ENCODE measurements around the gene PYURF. TPM values are rescaled to one million over a fixed set of nuclear protein-coding genes. Genes with fewer than 3 reads are reported as not detected.
"Not testable (repeated sequence)": the region's sequence is repeated elsewhere in the genome, so short reads cannot be mapped to it uniquely, and the experiment has no call there.

Gene PYURF
- total and polyA plus RNA-seq, 10 of the 15 experiments (the other 5 are each of a cell fraction or from before 2014, with no cell fraction given) = 16.7 to 181 (median 79.6) TPM

DNA sequence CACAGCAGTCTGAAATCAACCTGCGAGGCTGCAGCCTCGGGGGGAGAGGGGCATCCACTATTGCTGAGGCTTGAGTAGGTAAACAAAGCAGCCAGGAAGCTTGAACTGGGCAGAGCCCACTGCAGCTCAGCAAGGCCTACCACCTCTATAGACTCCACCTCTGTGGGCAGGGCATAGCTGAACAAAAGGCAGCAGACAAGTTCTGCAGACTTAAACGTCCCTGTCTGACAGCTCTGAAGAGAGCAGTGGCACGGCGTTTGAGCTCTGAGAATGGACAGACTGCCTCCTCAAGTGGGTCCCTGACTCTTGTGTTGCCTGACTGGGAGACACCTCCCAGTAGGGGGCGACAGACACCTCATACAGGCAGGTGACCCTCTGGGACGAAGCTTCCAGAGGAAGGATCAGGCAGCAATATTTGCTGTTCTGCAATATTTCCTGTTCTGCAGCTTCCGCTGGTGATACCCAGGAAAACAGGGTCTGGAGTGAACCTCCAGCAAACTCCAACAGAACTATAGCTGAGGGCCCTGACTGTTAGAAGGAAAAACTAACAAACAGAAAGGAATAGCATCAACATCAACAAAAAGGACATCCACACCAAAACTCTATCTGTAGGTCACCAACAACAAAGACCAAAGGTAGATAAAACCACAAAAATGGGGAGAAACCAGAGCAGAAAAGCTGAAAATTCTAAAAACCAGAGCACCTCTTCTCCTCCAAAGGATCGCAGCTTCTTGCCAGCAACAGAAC is 15.9 kb upstream of the PYURF start:
- H3K4me2 ChIP-seq (ENCODE audit: control insufficient read depth, insufficient read depth); POLR2A ChIA-PET; DNase-seq (ENCODE audit: low read depth, low spot score); H3K9ac ChIP-seq (ENCODE audit: control insufficient read depth, insufficient read depth, low read length); H3K4me1 ChIP-seq (ENCODE audit: control insufficient read depth, insufficient read depth, low read length); H3K79me2 ChIP-seq (ENCODE audit: control insufficient read depth, insufficient read depth, low read length); H3K4me3 ChIP-seq; H3K27ac ChIP-seq (ENCODE audit: control insufficient read depth, insufficient read depth); H3K36me3 ChIP-seq (ENCODE audit: control insufficient read depth in 2 of 2, insufficient read depth in 2 of 2, low read length in 1 of 2); BruUV-seq (replicated peaks); H4K20me1 ChIP-seq (ENCODE audit: control insufficient read depth, insufficient read depth); H3K27me3 ChIP-seq (replicated peaks in 1 of 2; ENCODE audit: control insufficient read depth in 2 of 2, insufficient read depth in 2 of 2, low read length in 1 of 2); H3K9me3 ChIP-seq (replicated peaks; ENCODE audit: control insufficient read depth, insufficient read depth, low read length); H2AFZ ChIP-seq (ENCODE audit: control insufficient read depth, low read depth, low read length): not testable (repeated sequence)
- RAD21 ChIA-PET (ENCODE audit: unreplicated experiment) = interaction anchor here (0.7 to 3.1 kb wide), 14 partner anchors 13 to 615 kb away, joined by 3 to 29 read pairs (median 4); partner anchors contain the start of gene HERC3
- ATAC-seq (peak; percentile 60; the same call in 2 of the 3 replicates), FAIRE-seq (peak; percentile 61)
- in situ Hi-C loops (cut with MboI) (loop anchor here (5.0 kb wide), 1 partner anchor 118 kb away; no protein-coding TSS in a partner anchor), intact Hi-C loops (cut with micrococcal nuclease; ENCODE audit: unreplicated experiment) (loop anchor here (1.0 to 2.0 kb wide), 3 partner anchors 120 to 485 kb away; no protein-coding TSS in a partner anchor)
- SMC1A ChIA-PET (ENCODE audit: uncharacterized antibody, unreplicated experiment) = interaction anchor here (0.8 to 3.6 kb wide), 23 partner anchors 8 to 484 kb away, joined by 3 to 30 read pairs (median 5); no protein-coding TSS in a partner anchor
- WGBS (ENCODE audit: insufficient coverage, insufficient replicate concordance, low lambda C conversion rate, missing lambda C conversion rate) = 12% methylated on average over 9 of the region's 9 CpGs
- TF ChIP-seq RAD21 (IDR thresholded peaks at IDR 0.05; ENCODE audit: insufficient read depth, low read depth, low read length) (peak; percentile 58), SMC3 (IDR thresholded peaks at IDR 0.05; ENCODE audit: borderline replicate concordance, low read length) (peak; percentile 31; the same call in 1 of the 2 replicates)
- TF ChIP-seq, protein P1, sequence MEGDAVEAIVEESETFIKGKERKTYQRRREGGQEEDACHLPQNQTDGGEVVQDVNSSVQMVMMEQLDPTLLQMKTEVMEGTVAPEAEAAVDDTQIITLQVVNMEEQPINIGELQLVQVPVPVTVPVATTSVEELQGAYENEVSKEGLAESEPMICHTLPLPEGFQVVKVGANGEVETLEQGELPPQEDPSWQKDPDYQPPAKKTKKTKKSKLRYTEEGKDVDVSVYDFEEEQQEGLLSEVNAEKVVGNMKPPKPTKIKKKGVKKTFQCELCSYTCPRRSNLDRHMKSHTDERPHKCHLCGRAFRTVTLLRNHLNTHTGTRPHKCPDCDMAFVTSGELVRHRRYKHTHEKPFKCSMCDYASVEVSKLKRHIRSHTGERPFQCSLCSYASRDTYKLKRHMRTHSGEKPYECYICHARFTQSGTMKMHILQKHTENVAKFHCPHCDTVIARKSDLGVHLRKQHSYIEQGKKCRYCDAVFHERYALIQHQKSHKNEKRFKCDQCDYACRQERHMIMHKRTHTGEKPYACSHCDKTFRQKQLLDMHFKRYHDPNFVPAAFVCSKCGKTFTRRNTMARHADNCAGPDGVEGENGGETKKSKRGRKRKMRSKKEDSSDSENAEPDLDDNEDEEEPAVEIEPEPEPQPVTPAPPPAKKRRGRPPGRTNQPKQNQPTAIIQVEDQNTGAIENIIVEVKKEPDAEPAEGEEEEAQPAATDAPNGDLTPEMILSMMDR (IDR thresholded peaks at IDR 0.05 in 2 of 3, conservative IDR thresholded peaks at IDR 0.05 in 1 of 3; ENCODE audit: control insufficient read depth in 2 of 3, extremely low read depth in 1 of 3, insufficient read depth in 1 of 3, low read depth in 3 of 3, low read length in 3 of 3) = peak; percentile 34 to 60 (median 52)
- CTCF ChIA-PET = interaction anchor here (0.6 to 7.4 kb wide), 54 partner anchors 9 to 624 kb away, joined by 3 to 76 read pairs (median 5); partner anchors contain the start of gene HERC3
